ENCODE results near the gene UCK2.

DNA sequence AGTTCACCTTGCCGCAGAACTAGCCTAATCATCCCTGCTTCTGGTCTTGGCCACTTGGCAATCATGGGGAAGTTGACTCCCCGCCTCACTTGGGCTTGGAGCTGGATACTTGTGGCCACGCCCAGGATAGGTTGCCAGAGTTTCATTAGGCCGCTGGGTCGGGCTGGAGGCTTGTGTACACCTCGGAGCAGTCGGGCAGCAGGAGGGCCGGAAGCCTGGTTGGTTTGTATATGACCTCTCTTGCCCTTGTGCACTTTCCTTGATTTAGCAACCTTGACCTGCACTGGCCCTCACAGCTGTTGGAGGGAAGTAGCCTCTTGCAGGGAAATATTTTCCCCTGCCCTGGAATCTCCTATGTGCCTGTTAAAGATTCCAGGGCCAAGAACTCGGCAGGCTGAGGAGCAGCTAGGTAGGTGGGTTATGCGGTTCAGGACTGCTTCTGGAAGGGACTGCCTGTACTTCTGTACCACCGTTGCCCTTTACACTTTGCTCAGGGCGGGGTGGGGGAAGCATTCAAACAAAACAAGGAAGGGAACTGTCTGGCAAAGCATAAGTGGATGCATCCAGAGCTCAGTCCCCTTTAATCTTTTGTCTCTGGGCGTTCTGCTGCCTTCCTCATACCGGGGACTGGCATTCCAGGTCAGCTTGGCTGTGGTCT, 83.5 kb downstream of the UCK2 start:
- TF ChIP-seq, protein P1, sequence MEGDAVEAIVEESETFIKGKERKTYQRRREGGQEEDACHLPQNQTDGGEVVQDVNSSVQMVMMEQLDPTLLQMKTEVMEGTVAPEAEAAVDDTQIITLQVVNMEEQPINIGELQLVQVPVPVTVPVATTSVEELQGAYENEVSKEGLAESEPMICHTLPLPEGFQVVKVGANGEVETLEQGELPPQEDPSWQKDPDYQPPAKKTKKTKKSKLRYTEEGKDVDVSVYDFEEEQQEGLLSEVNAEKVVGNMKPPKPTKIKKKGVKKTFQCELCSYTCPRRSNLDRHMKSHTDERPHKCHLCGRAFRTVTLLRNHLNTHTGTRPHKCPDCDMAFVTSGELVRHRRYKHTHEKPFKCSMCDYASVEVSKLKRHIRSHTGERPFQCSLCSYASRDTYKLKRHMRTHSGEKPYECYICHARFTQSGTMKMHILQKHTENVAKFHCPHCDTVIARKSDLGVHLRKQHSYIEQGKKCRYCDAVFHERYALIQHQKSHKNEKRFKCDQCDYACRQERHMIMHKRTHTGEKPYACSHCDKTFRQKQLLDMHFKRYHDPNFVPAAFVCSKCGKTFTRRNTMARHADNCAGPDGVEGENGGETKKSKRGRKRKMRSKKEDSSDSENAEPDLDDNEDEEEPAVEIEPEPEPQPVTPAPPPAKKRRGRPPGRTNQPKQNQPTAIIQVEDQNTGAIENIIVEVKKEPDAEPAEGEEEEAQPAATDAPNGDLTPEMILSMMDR (IDR thresholded peaks at IDR 0.05; ENCODE audit: insufficient read depth, low read depth, low read length) = no peak
- no peak for TF ChIP-seq EZH2 (IDR thresholded peaks at IDR 0.05; ENCODE audit: insufficient read depth, low read length)
